ENCODE results near the gene ZNF138.
"Not testable (repeated sequence)": the region's sequence is repeated elsewhere in the genome, so short reads cannot be mapped to it uniquely, and the experiment has no call there.

The ZNF138 gene

GRCh38 chr7:64794171-64794844 is at the start of gene ZNF138:
Gene ZNF138 (plus strand): TSS chr7:64794428. CDS start chr7:64794569, 141 bp downstream.
- H3K27ac ChIP-seq: peak within 1 kb of the TSS; percentile 74 to 88 (median 83); a peak in 21 of 22 replicates
- no peak for TF ChIP-seq Cebpa-rat (IDR thresholded peaks at IDR 0.05)
- peak within 1 kb of the TSS; percentile 81 to 96 (median 88) for H3K4me3 ChIP-seq
- peaks cover 20 to 36% (median 35%) of the 10 kb centered on the region in 11 experiments for H3K36me3 ChIP-seq
- H3K27me3 ChIP-seq: no peaks in the 10 kb centered on the region
- peaks cover 7 to 19% (median 13%) of the 10 kb centered on the region in 10 experiments for H3K4me1 ChIP-seq
- H3K9me3 ChIP-seq (replicated peaks in 1 of 11): peaks cover 8 to 34% (median 29%) of the 10 kb centered on the region in 11 experiments; a peak in 21 of 22 replicates
- peak within 1 kb of the TSS; percentile 81 to 91 (median 85) for H3K4me2 ChIP-seq
- H3K9ac ChIP-seq: peak within 1 kb of the TSS; percentile 85 to 92 (median 89)
- peaks cover 0 to 14% (median 0%) of the 10 kb centered on the region in 11 experiments; a peak in 3 of 22 replicates for H4K20me1 ChIP-seq

- H4K20me1 ChIP-seq: no peaks in the 10 kb centered on the region
- peak overlapping the region in 3 of 11 experiments; percentile 36 to 39 (median 38); a peak in 5 of 22 replicates for H3K4me2 ChIP-seq
- no peak for TF ChIP-seq Cebpa-rat (IDR thresholded peaks at IDR 0.05)
- H3K4me1 ChIP-seq: peaks cover 0 to 11% (median 2%) of the 10 kb centered on the region in 10 experiments; a peak in 6 of 20 replicates
- H3K36me3 ChIP-seq: no peaks in the 10 kb centered on the region; a peak in 1 of 22 replicates
- H3K27ac ChIP-seq: peak overlapping the region in 3 of 11 experiments; percentile 4 to 38 (median 33); a peak in 2 of 22 replicates
- no peaks in the 10 kb centered on the region for H3K27me3 ChIP-seq
- H3K9me3 ChIP-seq (replicated peaks in 1 of 11): peaks cover 33 to 55% (median 46%) of the 10 kb centered on the region in 11 experiments
- H3K9ac ChIP-seq: no peak overlapping the region
- no peak overlapping the region for H3K4me3 ChIP-seq
These were observed 49.5 kb upstream of the ZNF138 start for GRCh38 chr7:64744680-64745079.

GRCh38 chr7:64747802-64748201 is 46.4 kb upstream of the ZNF138 start:
- peaks cover 28 to 44% (median 32%) of the 10 kb centered on the region in 11 experiments for H3K9me3 ChIP-seq (replicated peaks in 1 of 11)
- no peak overlapping the region for H3K27ac ChIP-seq
- H3K4me2 ChIP-seq: no peak overlapping the region
- no peaks in the 10 kb centered on the region for H3K27me3 ChIP-seq
- H3K36me3 ChIP-seq: no peaks in the 10 kb centered on the region; a peak in 1 of 22 replicates
- TF ChIP-seq Cebpa-rat (IDR thresholded peaks at IDR 0.05): no peak
- H4K20me1 ChIP-seq: no peaks in the 10 kb centered on the region
- no peak overlapping the region for H3K4me3 ChIP-seq
- H3K4me1 ChIP-seq: peaks cover 0 to 11% (median 2%) of the 10 kb centered on the region in 10 experiments; a peak in 6 of 20 replicates
- no peak overlapping the region for H3K9ac ChIP-seq

GRCh38 chr7:64753032-64753431 is 41.2 kb upstream of the ZNF138 start:
- H3K27ac ChIP-seq: no peak overlapping the region
- H3K27me3 ChIP-seq: no peaks in the 10 kb centered on the region
- no peak overlapping the region for H3K9ac ChIP-seq
- no peak for TF ChIP-seq Cebpa-rat (IDR thresholded peaks at IDR 0.05)
- H4K20me1 ChIP-seq: no peaks in the 10 kb centered on the region
- peaks cover 16 to 32% (median 26%) of the 10 kb centered on the region in 11 experiments for H3K9me3 ChIP-seq (replicated peaks in 1 of 11)
- H3K4me3 ChIP-seq: no peak overlapping the region
- no peak overlapping the region for H3K4me2 ChIP-seq
- no peaks in the 10 kb centered on the region; a peak in 1 of 22 replicates for H3K36me3 ChIP-seq
- no peaks in the 10 kb centered on the region for H3K4me1 ChIP-seq

GRCh38 chr7:64755865-64756264 is 38.4 kb upstream of the ZNF138 start:
- Histone ChIP-seq H3K9ac (no peak overlapping the region), H3K27me3 (no peaks in the 10 kb centered on the region), H3K4me2 (no peak overlapping the region), H3K4me3 (no peak overlapping the region), H3K27ac (no peak overlapping the region), H3K9me3 (replicated peaks in 1 of 11) (peaks cover 0 to 19% (median 11%) of the 10 kb centered on the region in 11 experiments; a peak in 13 of 22 replicates), H4K20me1 (no peaks in the 10 kb centered on the region), H3K36me3 (no peaks in the 10 kb centered on the region), H3K4me1 (no peaks in the 10 kb centered on the region)
- TF ChIP-seq Cebpa-rat (IDR thresholded peaks at IDR 0.05): no peak

GRCh38 chr7:64758151-64758550 is 36.1 kb upstream of the ZNF138 start:
- no peak overlapping the region for H3K9ac ChIP-seq
- no peaks in the 10 kb centered on the region for H4K20me1 ChIP-seq
- H3K36me3 ChIP-seq: no peaks in the 10 kb centered on the region
- H3K9me3 ChIP-seq (replicated peaks in 1 of 11): peaks cover 0 to 19% (median 10%) of the 10 kb centered on the region in 11 experiments; a peak in 13 of 22 replicates
- H3K4me2 ChIP-seq: no peak overlapping the region
- no peaks in the 10 kb centered on the region for H3K27me3 ChIP-seq
- no peaks in the 10 kb centered on the region for H3K4me1 ChIP-seq
- H3K27ac ChIP-seq: no peak overlapping the region
- no peak for TF ChIP-seq Cebpa-rat (IDR thresholded peaks at IDR 0.05)
- no peak overlapping the region for H3K4me3 ChIP-seq

- Histone ChIP-seq H3K4me3 (no peak overlapping the region), H3K27ac (no peak overlapping the region), H3K9me3 (replicated peaks in 1 of 11) (no peaks in the 10 kb centered on the region), H3K4me1 (no peaks in the 10 kb centered on the region), H3K36me3 (no peaks in the 10 kb centered on the region), H3K9ac (no peak overlapping the region), H4K20me1 (no peaks in the 10 kb centered on the region), H3K27me3 (no peaks in the 10 kb centered on the region), H3K4me2 (no peak overlapping the region)
- TF ChIP-seq Cebpa-rat (IDR thresholded peaks at IDR 0.05): no peak
These were observed 25.4 kb upstream of the ZNF138 start for GRCh38 chr7:64768824-64769223.

GRCh38 chr7:64774204-64774842 is 19.9 kb upstream of the ZNF138 start:
- H3K27ac ChIP-seq: peak overlapping the region in 9 of 11 experiments; percentile 36 to 69 (median 60); a peak in 18 of 22 replicates
- 0 out of 22 replicates have a peak, but pooled peaks cover 0 to 3% (median 0%) of the 10 kb centered on the region in 11 experiments for H3K36me3 ChIP-seq
- H3K9ac ChIP-seq: peak overlapping the region in 5 of 11 experiments; percentile 7 to 35 (median 21); a peak in 5 of 22 replicates
- H3K4me1 ChIP-seq: peaks cover 0 to 17% (median 10%) of the 10 kb centered on the region in 10 experiments; a peak in 15 of 20 replicates
- no peaks in the 10 kb centered on the region for H3K27me3 ChIP-seq
- TF ChIP-seq Cebpa-rat (IDR thresholded peaks at IDR 0.05): no peak; a peak in 1 of 22 replicates
- H3K9me3 ChIP-seq (replicated peaks in 1 of 11): peaks cover 17 to 32% (median 24%) of the 10 kb centered on the region in 11 experiments; a peak in 21 of 22 replicates
- H3K4me2 ChIP-seq: peak overlapping the region in 10 of 11 experiments; percentile 10 to 63 (median 33); a peak in 16 of 22 replicates
- no peaks in the 10 kb centered on the region for H4K20me1 ChIP-seq
- no peak overlapping the region for H3K4me3 ChIP-seq

- no peaks in the 10 kb centered on the region for H4K20me1 ChIP-seq
- H3K9ac ChIP-seq: no peak overlapping the region
- no peak overlapping the region for H3K4me3 ChIP-seq
- peak overlapping the region in 7 of 11 experiments; percentile 23 to 69 (median 63); a peak in 11 of 22 replicates for H3K27ac ChIP-seq
- peak overlapping the region in 2 of 11 experiments; percentile 10 to 35; a peak in 1 of 22 replicates for H3K4me2 ChIP-seq
- H3K36me3 ChIP-seq: 0 out of 22 replicates have a peak, but pooled peaks cover 0 to 3% (median 0%) of the 10 kb centered on the region in 11 experiments
- H3K9me3 ChIP-seq (replicated peaks in 1 of 11): peaks cover 24 to 40% (median 27%) of the 10 kb centered on the region in 11 experiments; a peak in 21 of 22 replicates
- H3K27me3 ChIP-seq: no peaks in the 10 kb centered on the region
- TF ChIP-seq Cebpa-rat (IDR thresholded peaks at IDR 0.05): no peak
- peaks cover 0 to 17% (median 10%) of the 10 kb centered on the region in 10 experiments; a peak in 15 of 20 replicates for H3K4me1 ChIP-seq
These were observed 18.9 kb upstream of the ZNF138 start for GRCh38 chr7:64775289-64775688.

- not testable (repeated sequence) for H3K36me3 ChIP-seq, H3K9ac ChIP-seq, H3K27ac ChIP-seq, H3K27me3 ChIP-seq, H4K20me1 ChIP-seq, H3K4me1 ChIP-seq, H3K4me2 ChIP-seq, H3K4me3 ChIP-seq
- peaks cover 4 to 18% (median 8%) of the 10 kb centered on the region in 11 experiments; a peak in 12 of 22 replicates for H3K9me3 ChIP-seq (replicated peaks in 1 of 11)
These were observed 9.4 kb upstream of the ZNF138 start for GRCh38 chr7:64784842-64785241.
